Measurements from ENCODE around the gene LRRC71. TPM values are rescaled to one million over a fixed set of nuclear protein-coding genes. Genes with fewer than 3 reads are reported as not detected.

Gene LRRC71
- total and polyA plus RNA-seq, 3 donors from 2014 or later: 17.5 to 49.2 (median 23.1) TPM

GRCh38 chr1:156951371-156951770, 30.9 kb downstream of the LRRC71 start:
- TF ChIP-seq CTCF (IDR thresholded peaks at IDR 0.05) (no peak), POLR2A (IDR thresholded peaks at IDR 0.05) (no peak)
- Histone ChIP-seq H3K9me3 (no peaks in the 10 kb centered on the region), H3K27ac (no peak overlapping the region), H3K4me1 (no peaks in the 10 kb centered on the region), H3K4me3 (no peak overlapping the region), H3K27me3 (no peaks in the 10 kb centered on the region), H3K36me3 (ENCODE audit: low read depth, missing control alignments) (no peaks in the 10 kb centered on the region)
- DNase-seq: no peak
- intact Hi-C loops (cut with DNase I; ENCODE audit: low total_unique reads): no loop called here
- 93% methylated on average over 5 of the region's 5 CpGs for WGBS, 2 donors

- WGBS, 2 donors: 76 to 82% methylated on average over 2 of the region's 2 CpGs
- Histone ChIP-seq H3K4me3 (no peak overlapping the region), H3K4me1 (no peaks in the 10 kb centered on the region), H3K27me3 (no peaks in the 10 kb centered on the region), H3K27ac (no peak overlapping the region), H3K36me3 (ENCODE audit: low read depth, missing control alignments) (no peaks in the 10 kb centered on the region), H3K9me3 (no peaks in the 10 kb centered on the region)
- TF ChIP-seq POLR2A (IDR thresholded peaks at IDR 0.05) (no peak), CTCF (IDR thresholded peaks at IDR 0.05) (no peak)
- intact Hi-C loops (cut with DNase I; ENCODE audit: low total_unique reads): no loop called here
- DNase-seq: no peak
Measured at GRCh38 chr1:156953571-156953970, 33.1 kb downstream of the LRRC71 start.

GRCh38 chr1:156956333-156956732, 35.9 kb downstream of the LRRC71 start:
- no peaks in the 10 kb centered on the region for H3K9me3 ChIP-seq
- no peaks in the 10 kb centered on the region for H3K27me3 ChIP-seq
- H3K36me3 ChIP-seq (ENCODE audit: low read depth, missing control alignments): no peaks in the 10 kb centered on the region
- 90 to 96% methylated on average over 10 of the region's 10 CpGs for WGBS, 2 donors
- intact Hi-C loops (cut with DNase I; ENCODE audit: low total_unique reads): no loop called here
- no peak overlapping the region for H3K4me3 ChIP-seq
- no peaks in the 10 kb centered on the region for H3K4me1 ChIP-seq
- no peak overlapping the region for H3K27ac ChIP-seq
- TF ChIP-seq CTCF (IDR thresholded peaks at IDR 0.05) (no peak), POLR2A (IDR thresholded peaks at IDR 0.05) (no peak)
- DNase-seq: no peak

GRCh38 chr1:156957634-156958033, 37.2 kb downstream of the LRRC71 start:
- Histone ChIP-seq H3K9me3 (no peaks in the 10 kb centered on the region), H3K4me1 (no peaks in the 10 kb centered on the region), H3K27me3 (no peaks in the 10 kb centered on the region), H3K27ac (no peak overlapping the region), H3K36me3 (ENCODE audit: low read depth, missing control alignments) (no peaks in the 10 kb centered on the region), H3K4me3 (no peak overlapping the region)
- 88 to 91% methylated on average over 3 of the region's 3 CpGs for WGBS, 2 donors
- TF ChIP-seq CTCF (IDR thresholded peaks at IDR 0.05): no peak
- no peak for TF ChIP-seq POLR2A (IDR thresholded peaks at IDR 0.05)
- DNase-seq: no peak
- intact Hi-C loops (cut with DNase I; ENCODE audit: low total_unique reads): no loop called here

- Histone ChIP-seq H3K27ac (no peak overlapping the region), H3K36me3 (ENCODE audit: low read depth, missing control alignments) (no peaks in the 10 kb centered on the region), H3K4me1 (no peaks in the 10 kb centered on the region), H3K9me3 (no peaks in the 10 kb centered on the region), H3K27me3 (no peaks in the 10 kb centered on the region), H3K4me3 (no peak overlapping the region)
- DNase-seq: no peak
- 67 to 75% methylated on average over 2 of the region's 2 CpGs for WGBS, 2 donors
- intact Hi-C loops (cut with DNase I; ENCODE audit: low total_unique reads): no loop called here
- TF ChIP-seq POLR2A (IDR thresholded peaks at IDR 0.05) (no peak), CTCF (IDR thresholded peaks at IDR 0.05) (no peak)
Measured at GRCh38 chr1:156958247-156958714, 37.8 kb downstream of the LRRC71 start.

Data from testis (tissue), 3 donors.